HPDE6-E6E7 (cell line): ENCODE results near the gene KL.

Experiments used
- DNase-seq: peaks from one replicate; pipeline ENCODE4 v3.0.0; 2011; ENCODE audit warnings: missing footprints; ENCODE audit errors: extremely low spot score

The KL gene

DNA sequence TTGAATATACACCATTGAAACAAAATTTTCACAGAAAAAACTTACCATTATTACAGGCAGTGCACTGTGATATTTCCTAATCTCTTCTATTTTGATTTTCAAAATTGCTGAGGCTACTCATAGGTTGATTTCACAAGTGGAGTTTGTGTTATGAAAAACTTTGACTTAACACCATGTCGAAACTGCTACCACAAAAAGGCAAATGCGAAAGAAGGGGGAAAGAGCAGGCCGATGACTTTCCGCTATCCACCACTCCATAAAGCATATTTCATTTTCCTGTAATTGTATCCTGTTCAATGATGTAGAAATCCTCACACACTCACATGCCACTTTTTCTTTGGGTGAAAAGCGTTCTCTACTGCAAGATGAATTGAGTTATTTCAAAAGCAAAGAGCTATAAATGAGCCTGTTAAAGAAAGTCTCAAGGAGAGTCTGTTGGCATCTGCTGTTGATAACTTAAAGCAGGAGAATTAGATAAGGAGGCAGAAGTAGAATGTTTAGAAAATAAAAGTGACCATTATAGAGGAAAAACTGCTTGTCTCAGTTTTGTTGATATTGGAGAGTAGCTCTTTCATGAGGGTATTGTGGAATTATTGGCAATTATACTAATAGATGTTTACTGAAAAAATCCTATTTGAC is 18.8 kb downstream of the KL start:
- DNase-seq, result no peak

- DNase-seq, result no peak
Measured at GRCh38 chr13:33037673-33038072, 21.4 kb downstream of the KL start.

- no peak for DNase-seq
Measured at GRCh38 chr13:33040090-33040489, 23.9 kb downstream of the KL start.

- DNase-seq, result no peak
Measured at GRCh38 chr13:33045851-33046592, 29.8 kb downstream of the KL start.

- DNase-seq, result no peak
Measured at GRCh38 chr13:33050161-33050560, 33.9 kb downstream of the KL start.

- no peak for DNase-seq
Measured at GRCh38 chr13:33051632-33052031, 35.4 kb downstream of the KL start.

DNA sequence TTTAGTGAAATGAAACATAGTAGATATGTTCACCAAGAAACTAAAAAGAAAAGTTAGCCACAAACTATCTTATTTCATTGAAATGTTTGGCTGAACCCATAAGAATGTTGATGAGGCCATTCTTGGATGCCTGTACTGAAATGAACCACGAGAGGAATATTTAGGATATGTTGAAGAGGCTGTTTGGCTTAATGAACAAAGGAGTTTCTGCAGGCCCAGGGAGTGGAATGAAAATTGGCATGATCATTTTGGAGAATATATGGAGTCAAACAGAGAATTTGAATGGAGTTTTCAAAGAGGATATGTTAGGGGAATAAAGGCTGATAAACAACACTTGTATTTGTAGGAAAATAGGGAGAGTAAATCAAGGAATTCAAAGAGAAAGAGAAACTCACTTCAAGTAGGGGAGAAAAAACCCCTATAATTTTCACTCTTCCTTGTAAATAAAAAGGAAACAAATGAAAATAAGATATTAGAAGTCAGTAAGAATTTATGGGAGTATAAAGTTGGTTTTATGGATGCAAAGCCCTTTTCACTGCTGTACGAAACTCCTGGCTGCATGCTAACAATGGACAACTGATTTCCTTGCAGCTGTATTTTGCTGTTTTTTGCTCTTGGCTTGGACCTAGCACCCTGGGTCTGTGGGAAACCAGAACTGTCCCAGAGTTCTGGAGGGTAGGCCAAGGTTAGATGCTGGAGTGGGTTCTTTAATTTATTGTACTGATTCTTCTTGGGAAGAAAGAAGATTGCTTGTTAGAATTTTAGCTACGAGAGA is 36.5 kb downstream of the KL start:
- DNase-seq, result no peak

DNA sequence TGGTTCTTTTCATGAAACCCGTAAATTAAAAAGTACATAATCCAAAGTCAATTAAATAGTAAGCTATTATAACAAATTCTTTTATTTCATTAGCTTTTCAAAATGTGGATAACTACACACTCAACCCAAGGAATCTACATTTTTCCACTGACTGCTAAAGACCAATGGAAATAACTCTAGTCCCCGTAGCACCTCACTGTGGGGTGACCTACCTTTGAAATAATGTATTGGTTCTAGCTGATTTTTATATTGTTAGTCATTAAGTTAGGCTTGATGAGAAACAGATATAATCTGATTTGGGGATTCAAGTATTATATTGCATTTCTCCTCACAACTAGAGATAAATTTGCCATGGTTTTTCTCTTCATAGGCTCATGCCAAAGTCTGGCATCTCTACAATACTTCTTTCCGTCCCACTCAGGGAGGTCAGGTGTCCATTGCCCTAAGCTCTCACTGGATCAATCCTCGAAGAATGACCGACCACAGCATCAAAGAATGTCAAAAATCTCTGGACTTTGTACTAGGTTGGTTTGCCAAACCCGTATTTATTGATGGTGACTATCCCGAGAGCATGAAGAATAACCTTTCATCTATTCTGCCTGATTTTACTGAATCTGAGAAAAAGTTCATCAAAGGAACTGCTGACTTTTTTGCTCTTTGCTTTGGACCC is 37.3 kb downstream of the KL start:
- no peak for DNase-seq

DNA sequence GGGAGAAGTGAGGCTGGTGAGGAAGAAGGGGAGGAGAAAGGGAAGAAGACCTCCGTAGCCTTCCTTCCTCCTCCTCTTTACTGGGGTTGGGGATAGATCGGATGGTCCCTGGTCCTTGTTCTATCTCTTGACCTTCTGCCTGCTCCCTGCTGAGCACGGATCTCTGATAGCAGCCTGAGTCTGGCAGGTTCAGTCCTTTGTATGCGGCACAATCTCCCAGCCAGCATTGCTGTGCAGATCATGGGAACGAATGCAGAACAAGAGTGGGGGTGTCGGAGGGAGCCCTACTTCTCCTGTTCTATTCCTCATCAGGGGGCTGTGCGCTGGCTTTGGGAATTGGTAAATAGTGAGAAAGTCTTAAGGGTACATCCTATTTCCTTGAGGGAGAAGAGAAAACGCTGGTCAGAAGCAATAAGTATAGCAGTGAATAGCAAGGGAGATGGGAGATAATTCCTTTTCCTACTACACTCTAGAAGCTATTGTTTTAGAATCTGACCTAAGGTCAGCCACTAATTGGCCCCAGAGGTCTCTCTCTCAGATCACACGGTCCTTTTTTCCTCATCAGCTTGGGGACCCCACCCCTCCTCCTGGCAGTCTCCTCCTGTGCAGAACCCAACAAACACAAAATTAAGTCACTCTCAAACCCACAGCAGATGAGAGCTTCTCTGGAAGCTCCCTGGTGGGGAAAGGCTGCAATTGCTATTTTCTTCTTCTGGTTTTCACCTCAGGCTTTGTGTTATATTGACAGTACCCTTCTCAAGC is 41.0 kb downstream of the KL start:
- DNase-seq, result no peak

DNA sequence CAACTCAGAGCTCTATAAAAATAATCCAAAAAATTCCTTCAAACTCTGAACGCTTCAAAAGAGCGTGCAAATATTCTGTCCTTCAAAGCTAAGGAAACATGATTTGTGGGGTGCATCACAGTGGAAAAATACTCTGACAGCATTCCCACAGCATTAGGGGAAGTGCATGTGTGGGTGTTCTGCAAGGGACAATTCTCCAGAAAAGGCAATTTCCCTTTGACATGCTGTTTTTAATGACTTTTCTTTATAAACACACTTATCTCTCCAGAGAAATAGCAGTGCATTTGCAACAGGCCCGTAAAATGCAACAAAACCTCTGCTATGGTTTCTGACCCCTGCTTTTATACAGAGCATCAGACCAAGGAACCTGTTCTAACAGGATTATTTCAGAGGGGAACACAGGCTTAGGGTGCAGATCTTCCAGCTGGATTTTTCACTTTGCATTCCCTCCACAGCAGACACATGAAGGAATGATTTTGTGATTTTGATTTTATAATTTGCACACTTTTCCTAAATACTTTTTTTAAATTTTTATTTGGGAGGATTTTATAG is 42.6 kb downstream of the KL start:
- DNase-seq, result no peak

- DNase-seq, result no peak
Measured at GRCh38 chr13:33060815-33061214, 44.6 kb downstream of the KL start.

DNA sequence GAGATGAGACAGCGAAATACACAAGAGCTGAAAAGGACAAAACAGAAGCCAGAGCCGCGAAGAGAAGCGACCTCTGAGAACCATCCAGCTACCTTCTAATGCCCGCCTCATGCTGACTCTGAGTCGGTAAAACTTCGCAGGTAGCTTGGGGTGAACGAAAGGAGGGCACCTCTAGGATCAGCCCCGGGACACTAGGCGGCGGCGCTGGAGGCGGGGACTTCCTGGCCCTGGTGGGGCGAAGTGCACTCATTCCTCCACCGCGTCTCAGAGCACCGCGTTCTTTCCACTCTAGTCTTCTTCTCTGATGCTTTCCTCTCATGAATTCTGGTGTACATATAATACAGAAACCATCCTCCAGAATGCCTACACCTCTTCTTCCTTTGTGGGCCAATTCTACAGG is 50.1 kb downstream of the KL start:
- no peak for DNase-seq

GRCh38 chr13:33069365-33069764 is 53.1 kb downstream of the KL start:
- no peak for DNase-seq

GRCh38 chr13:33070713-33071112 is 54.5 kb downstream of the KL start:
- DNase-seq, result no peak

- no peak for DNase-seq
Measured at GRCh38 chr13:33072282-33072681, 56.1 kb downstream of the KL start.

DNA sequence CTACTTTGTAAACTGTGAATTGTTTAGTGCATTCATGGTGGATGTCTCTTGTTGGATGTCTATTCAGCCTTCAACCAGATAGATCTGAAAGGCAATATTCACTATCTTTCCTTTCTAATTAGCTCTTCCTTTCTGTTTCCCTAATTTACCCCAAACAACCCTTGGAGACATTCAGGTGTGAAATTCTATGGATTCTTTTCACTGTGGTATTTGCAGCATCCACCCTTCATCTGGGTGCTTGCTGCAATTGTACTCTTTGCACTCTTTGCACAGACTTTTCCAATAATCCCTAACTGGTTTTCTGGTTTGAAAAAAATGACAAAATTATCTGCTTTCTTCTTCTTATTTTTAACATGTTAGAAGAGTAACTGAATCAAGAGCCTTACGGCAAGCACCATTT is 56.5 kb downstream of the KL start:
- DNase-seq, result no peak

- DNase-seq, result no peak
Measured at GRCh38 chr13:33073338-33073737, 57.1 kb downstream of the KL start.

DNA sequence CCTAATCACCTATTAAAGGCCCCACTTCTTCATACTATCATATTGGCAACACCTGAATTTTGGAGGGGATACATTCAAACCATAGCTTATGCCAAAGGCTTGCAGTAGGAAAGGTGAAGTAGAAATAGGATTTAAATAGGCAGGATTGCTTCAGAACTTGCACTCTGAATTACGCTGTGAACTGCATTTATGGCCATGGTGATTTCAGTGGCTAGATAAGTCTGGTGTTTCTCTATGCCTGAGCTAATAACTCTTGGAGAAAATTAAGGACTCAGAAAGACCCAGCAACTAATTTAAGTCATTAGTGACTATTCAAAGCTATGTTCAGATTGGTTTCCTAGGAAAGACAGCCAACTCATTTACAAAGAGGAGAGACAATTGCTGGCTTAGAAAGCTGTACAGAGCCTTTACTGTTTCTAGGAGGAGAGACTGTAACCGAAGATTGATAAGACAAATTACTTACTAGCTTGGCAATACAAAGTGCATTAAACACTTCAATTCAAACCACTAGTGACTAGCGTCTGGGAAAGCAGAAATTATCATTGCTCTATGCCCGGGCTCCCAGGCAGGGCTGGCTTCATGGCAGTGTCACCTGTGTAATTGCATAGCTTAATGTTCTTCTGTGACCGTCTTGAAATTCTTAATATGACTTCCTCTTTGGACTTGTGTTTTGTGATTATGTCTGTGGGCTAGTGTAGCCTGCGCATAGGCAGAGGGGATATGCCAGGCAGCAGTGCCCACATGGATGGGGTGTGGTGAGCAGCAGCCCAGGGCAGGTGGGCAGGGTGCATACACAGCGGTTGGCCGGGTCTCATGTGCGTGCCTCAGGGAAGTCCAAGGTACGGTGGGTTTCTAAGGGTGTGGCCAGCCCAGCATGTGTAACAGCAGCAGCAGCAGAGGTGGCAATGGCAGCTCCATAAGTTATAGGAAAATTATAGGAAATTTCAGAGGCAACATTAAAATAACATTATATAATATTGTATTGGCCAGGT is 60.1 kb downstream of the KL start:
- DNase-seq, result no peak

GRCh38 chr13:33078263-33078662 is 62.0 kb downstream of the KL start:
- no peak for DNase-seq

DNA sequence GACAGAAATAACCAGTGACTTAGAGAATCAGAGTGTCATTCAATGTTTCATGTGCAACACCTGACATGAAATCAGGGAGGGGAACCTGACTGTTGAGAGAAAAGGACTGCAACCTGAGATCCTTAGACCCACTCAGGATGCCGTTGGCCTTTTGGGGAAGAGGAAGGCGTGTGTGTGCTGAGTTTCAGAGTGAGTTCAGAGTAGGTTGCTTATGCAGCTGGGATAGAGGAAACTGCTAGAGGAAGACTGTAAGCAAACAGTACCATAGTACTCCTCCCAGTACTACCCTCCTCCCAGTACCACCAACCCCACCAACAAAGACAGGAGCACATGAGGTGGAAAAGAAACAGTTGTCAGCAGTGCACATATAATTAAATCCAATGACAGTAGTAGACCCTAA is 63.7 kb downstream of the KL start:
- no peak for DNase-seq
